Measurements from ENCODE around the gene GPBP1.
"Not testable (repeated sequence)": the region's sequence is repeated elsewhere in the genome, so short reads cannot be mapped to it uniquely, and the experiment has no call there.

Gene GPBP1

DNA sequence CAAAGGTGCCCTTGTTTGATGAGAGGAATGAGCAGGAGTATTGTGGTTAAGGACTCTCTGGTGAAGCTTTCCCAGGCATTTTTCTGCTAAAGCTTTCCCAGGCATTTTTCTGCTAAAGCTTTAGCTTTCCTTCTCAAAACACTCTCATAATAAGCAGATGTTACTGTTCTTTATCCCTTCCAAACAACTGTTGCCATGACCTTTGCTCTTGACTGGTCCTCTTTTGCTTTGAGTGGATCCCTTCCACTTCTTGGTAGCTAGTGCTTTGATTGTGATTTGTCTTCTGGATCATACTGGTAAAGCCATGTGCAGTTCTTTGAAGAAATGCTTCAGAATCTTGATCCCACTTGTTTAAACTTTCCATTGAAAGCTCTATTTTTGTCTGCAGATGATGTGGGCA lies 85.8 kb downstream of the GPBP1 start:
- peaks cover 35% of the 10 kb centered on the region for H3K4me1 Mint-ChIP-seq (ENCODE audit: low read depth)
- no peak overlapping the region for H3K4me3 Mint-ChIP-seq
- H3K9me3 Mint-ChIP-seq (ENCODE audit: low read depth), result no peaks in the 10 kb centered on the region
- H3K36me3 Mint-ChIP-seq, result peaks cover 4% of the 10 kb centered on the region
- H3K27me3 Mint-ChIP-seq, result no peaks in the 10 kb centered on the region
- peak overlapping the region; percentile 85 for H3K27ac Mint-ChIP-seq

DNA sequence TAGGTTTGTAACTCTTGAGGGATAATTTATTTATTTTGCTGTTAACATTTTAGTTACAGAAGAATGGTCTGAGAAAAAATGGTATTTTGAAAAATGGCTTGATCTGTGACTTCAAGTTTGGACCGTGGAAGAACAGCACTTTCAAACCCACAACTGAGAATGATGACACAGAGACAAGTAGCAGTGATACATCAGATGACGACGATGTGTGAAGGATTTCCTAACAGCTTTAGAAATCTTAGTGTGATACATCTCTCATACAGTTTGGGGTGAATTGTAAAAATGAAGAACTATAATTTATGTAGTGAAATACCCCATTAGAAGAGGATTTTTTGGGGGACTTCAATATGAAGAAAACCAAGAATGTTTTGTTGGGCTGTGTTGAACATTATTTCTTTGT lies 88.7 kb downstream of the GPBP1 start:
- H3K36me3 Mint-ChIP-seq, result peaks cover 4% of the 10 kb centered on the region
- no peaks in the 10 kb centered on the region for H3K27me3 Mint-ChIP-seq
- H3K9me3 Mint-ChIP-seq (ENCODE audit: low read depth), result no peaks in the 10 kb centered on the region
- peak overlapping the region; percentile 23 for H3K27ac Mint-ChIP-seq
- H3K4me3 Mint-ChIP-seq, result no peak overlapping the region
- peaks cover 30% of the 10 kb centered on the region for H3K4me1 Mint-ChIP-seq (ENCODE audit: low read depth)

DNA sequence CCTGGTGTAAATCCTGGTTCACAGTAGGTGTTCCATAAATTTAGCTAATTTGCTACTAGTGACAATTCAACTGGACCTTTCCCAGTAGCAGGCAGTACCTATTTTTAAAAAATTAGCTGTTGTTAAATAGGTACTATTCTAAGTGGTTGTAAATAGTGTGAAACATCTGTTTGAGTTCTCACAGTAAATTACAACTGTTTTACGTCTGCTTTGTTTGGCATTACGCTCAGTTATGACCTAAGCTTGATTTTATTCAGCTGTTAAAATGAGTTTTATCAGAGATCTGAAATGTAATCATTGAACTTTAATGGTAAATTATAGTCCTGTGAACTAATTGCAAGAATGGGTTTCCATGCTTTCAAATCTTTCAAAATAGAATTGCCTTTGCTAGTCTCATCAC lies 93.9 kb downstream of the GPBP1 start:
- no peaks in the 10 kb centered on the region for H3K9me3 Mint-ChIP-seq (ENCODE audit: low read depth)
- H3K4me3 Mint-ChIP-seq, result no peak overlapping the region
- H3K4me1 Mint-ChIP-seq (ENCODE audit: low read depth), result peaks cover 1% of the 10 kb centered on the region
- no peaks in the 10 kb centered on the region for H3K27me3 Mint-ChIP-seq
- no peaks in the 10 kb centered on the region for H3K36me3 Mint-ChIP-seq
- no peak overlapping the region for H3K27ac Mint-ChIP-seq

DNA sequence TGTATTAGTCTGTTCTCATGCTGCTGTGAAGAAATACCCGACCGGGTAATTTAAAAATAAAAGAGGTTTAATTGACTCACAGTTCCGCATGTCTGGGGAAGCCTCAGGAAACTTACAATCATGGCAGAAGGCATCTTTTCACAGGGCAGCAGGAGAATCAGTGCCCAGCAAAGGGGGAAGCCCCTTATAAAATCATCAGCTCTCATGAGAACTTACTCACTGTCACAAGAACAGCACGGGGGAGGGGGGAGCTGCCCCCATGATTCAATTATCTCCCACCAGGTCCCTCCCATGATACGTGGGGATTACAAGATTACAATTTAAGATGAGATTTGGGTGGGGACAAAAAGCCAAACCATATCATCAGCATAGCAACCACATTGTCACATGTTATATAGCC lies 102.5 kb downstream of the GPBP1 start:
- Mint-ChIP-seq H3K27ac (no peak overlapping the region), H3K36me3 (no peaks in the 10 kb centered on the region), H3K4me3 (no peak overlapping the region), H3K27me3 (peaks cover 7% of the 10 kb centered on the region), H3K4me1 (ENCODE audit: low read depth) (no peaks in the 10 kb centered on the region), H3K9me3 (ENCODE audit: low read depth) (no peaks in the 10 kb centered on the region)

DNA sequence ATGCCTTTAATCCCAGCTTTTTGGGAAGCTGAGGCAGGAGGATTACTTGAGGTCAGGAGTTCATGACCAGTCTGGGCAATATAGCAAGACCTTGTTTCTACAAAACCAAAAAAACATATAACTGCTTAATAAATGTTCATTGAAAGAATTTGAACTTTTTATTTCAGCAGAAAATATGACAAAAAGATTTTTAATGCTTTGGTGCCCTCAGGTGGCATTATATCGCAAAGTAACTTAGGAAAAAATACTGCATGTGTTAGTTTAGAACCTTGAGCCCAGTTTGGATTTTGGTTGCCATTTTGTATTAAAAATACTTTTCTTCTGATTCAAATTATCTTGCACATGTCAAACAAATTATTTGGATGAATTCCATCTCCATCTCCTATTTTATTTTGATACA lies 103.2 kb downstream of the GPBP1 start:
- Mint-ChIP-seq H3K27me3 (peaks cover 7% of the 10 kb centered on the region), H3K36me3 (no peaks in the 10 kb centered on the region), H3K4me3 (no peak overlapping the region), H3K9me3 (ENCODE audit: low read depth) (no peaks in the 10 kb centered on the region), H3K27ac (no peak overlapping the region), H3K4me1 (ENCODE audit: low read depth) (no peaks in the 10 kb centered on the region)

DNA sequence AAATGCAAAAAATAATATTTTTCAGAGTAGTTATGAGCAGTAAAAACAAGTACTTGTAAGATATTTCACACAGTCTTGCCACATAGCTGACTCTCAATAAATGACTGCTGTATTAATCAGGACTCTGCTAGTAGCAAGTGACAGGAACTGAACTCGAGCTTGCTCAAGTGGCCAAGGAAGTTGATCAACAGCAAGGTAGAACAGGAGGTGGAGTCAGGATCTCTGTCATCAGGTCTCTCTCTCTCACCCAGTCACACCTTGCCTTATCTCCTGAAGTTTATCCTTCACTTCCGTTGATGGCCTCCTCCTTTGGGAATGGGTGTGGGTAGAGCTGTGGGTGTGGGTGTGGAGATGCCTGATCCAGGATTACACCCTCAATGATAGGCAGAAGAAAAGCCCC lies 107.0 kb downstream of the GPBP1 start:
- H3K9me3 Mint-ChIP-seq (ENCODE audit: low read depth), result no peaks in the 10 kb centered on the region
- H3K27me3 Mint-ChIP-seq, result peaks cover 10% of the 10 kb centered on the region
- H3K4me1 Mint-ChIP-seq (ENCODE audit: low read depth), result no peaks in the 10 kb centered on the region
- H3K27ac Mint-ChIP-seq, result no peak overlapping the region
- H3K36me3 Mint-ChIP-seq, result peaks cover 11% of the 10 kb centered on the region
- H3K4me3 Mint-ChIP-seq, result no peak overlapping the region

DNA sequence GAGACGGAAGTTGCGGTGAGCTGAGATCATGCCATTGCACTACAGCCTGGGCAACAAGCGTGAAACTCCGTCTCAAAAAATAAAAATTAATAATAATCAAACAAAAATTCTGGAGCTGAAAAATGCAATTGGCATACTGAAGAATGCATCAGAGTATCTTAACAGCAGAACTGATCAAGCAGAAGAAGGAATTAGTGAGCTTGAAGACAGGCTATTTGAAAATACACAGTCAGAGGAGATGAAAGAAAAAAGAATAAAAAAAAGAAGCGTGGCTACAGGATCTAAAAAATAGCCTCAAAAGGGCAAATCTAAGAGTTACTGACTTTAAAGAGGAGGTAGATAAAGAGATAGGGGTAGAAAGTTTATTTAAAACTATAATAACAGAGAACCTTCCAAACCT lies 111.2 kb downstream of the GPBP1 start:
- not testable (repeated sequence) for H3K27ac Mint-ChIP-seq; H3K4me3 Mint-ChIP-seq; H3K27me3 Mint-ChIP-seq; H3K9me3 Mint-ChIP-seq (ENCODE audit: low read depth); H3K4me1 Mint-ChIP-seq (ENCODE audit: low read depth)
- H3K36me3 Mint-ChIP-seq, result peaks cover 15% of the 10 kb centered on the region

DNA sequence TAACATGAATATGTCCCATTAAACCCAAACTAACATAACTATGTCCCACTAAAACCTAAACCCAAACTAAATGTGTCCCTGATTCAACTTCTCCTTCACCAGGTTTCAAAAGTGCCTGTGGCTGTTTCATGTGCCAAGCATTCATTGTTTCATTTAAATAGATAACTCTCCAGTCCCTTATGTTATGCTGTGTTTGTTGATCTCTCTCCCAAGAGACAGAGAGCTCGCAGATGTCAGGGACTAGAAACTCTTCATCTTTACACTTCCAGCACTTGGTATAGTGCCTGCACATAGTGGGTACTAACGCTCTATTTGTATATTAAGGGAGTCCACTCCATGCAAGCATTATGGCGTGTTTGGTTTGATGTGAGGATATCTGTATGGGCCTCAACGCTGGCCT lies 118.0 kb downstream of the GPBP1 start:
- no peak overlapping the region for H3K4me3 Mint-ChIP-seq
- H3K27ac Mint-ChIP-seq, result no peak overlapping the region
- no peaks in the 10 kb centered on the region for H3K36me3 Mint-ChIP-seq
- H3K4me1 Mint-ChIP-seq (ENCODE audit: low read depth), result no peaks in the 10 kb centered on the region
- H3K9me3 Mint-ChIP-seq (ENCODE audit: low read depth), result no peaks in the 10 kb centered on the region
- H3K27me3 Mint-ChIP-seq, result peaks cover 2% of the 10 kb centered on the region

DNA sequence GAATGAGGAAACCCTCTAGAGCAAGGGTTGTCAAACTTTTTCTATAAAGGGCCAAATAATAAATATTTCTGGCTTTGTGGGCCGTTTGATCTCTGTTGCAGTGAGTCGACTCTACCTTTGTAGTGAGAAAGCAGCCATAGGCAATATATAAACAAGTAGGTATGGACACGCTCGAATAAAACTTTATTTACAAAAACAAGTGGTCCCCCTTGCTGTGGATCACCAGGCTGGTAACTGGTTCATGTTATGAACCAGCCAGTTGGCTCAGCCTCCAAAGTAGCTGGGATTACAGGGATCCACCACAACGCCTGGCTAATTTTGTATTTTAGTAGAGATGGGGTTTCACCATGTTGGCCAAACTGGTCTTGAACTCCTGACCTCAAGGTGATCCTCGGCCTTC lies 118.5 kb downstream of the GPBP1 start:
- Mint-ChIP-seq H3K27me3 (peaks cover 2% of the 10 kb centered on the region), H3K27ac (no peak overlapping the region), H3K4me1 (ENCODE audit: low read depth) (no peaks in the 10 kb centered on the region), H3K36me3 (no peaks in the 10 kb centered on the region), H3K4me3 (no peak overlapping the region), H3K9me3 (ENCODE audit: low read depth) (no peaks in the 10 kb centered on the region)

DNA sequence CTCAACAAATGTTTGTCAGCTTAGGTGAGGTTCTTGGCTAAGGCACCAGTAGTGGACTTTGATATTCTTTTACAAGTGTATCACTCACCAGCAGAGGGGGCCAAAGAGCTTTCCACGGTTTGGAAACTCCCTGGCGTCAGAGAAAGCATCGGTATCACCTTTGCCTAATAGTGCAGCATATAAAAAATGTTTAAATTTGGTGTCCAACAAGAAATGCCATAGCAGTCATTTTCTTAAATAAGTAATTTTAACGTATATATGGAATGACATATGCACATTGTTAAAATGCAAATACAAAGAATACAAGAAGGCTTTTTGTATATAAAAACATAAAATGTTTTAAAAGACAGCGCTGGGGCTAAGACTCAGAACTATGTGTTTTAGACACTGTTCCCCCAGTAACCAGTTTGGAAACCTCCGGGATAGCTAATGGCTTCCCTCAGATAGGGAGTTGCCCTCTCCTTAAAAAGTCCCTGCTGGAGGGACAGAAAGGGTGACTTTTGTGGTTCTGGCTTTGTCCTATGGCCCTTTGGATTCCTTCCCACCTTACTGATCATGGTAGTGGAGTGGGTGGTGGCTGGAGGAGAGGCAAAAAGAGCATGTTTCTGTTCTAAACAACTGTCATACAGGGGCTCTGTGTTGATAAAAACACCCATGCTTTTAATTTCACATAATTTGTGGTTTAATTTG lies 124.6 kb downstream of the GPBP1 start:
- no peak overlapping the region for H3K27ac Mint-ChIP-seq
- peak overlapping the region; percentile 72 for H3K4me3 Mint-ChIP-seq
- H3K27me3 Mint-ChIP-seq, result no peaks in the 10 kb centered on the region
- H3K36me3 Mint-ChIP-seq, result no peaks in the 10 kb centered on the region
- peaks cover 35% of the 10 kb centered on the region for H3K4me1 Mint-ChIP-seq (ENCODE audit: low read depth)
- no peaks in the 10 kb centered on the region for H3K9me3 Mint-ChIP-seq (ENCODE audit: low read depth)

DNA sequence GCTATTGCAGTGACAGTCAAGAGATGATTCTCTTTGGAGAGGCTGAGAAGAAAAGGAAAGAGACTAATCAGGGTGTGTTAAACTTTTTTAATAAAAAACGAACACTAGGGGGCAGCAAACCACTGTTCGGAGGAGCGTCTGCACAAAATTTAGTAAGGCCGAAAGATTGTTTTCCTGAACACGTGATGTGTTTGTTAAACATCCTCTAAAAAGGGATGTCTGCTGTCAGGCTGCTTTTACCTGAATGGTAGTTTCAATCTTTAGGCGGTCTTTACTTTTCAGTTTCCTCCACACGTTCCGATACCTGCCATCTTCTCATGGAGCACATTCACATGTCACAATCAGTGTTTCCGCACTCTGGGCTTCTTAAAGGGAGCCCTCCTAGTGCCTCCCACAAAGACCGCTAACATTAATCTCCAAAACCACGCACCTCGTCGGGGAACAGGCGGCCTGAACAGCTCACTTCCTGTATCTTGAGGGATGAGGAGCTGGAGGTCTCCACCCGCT lies 125.2 kb downstream of the GPBP1 start:
- Mint-ChIP-seq H3K27ac (no peak overlapping the region), H3K36me3 (no peaks in the 10 kb centered on the region), H3K9me3 (ENCODE audit: low read depth) (no peaks in the 10 kb centered on the region), H3K4me1 (ENCODE audit: low read depth) (peaks cover 35% of the 10 kb centered on the region), H3K27me3 (no peaks in the 10 kb centered on the region), H3K4me3 (peak overlapping the region; percentile 72)

DNA sequence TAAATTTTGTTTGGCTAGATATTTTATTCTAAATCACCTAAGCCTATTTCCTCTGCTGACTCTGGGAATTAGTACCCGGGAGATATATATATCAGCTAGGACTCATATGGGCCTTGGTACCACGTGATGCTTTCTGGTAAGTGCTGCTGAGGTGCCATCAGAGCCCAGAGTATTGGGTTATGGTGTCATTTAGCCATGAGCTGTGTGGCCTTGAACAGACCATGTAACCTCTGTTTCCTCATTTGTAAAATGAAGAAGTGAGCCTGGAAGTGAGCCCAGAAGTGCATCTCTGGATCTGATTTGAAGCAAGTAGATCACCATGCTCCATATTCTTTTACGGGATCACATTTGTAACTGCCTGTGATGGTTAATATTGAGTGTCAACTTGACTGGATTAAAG lies 126.1 kb downstream of the GPBP1 start:
- no peaks in the 10 kb centered on the region for H3K9me3 Mint-ChIP-seq (ENCODE audit: low read depth)
- H3K4me3 Mint-ChIP-seq, result no peak overlapping the region
- H3K27ac Mint-ChIP-seq, result no peak overlapping the region
- no peaks in the 10 kb centered on the region for H3K36me3 Mint-ChIP-seq
- peaks cover 35% of the 10 kb centered on the region for H3K4me1 Mint-ChIP-seq (ENCODE audit: low read depth)
- no peaks in the 10 kb centered on the region for H3K27me3 Mint-ChIP-seq

DNA sequence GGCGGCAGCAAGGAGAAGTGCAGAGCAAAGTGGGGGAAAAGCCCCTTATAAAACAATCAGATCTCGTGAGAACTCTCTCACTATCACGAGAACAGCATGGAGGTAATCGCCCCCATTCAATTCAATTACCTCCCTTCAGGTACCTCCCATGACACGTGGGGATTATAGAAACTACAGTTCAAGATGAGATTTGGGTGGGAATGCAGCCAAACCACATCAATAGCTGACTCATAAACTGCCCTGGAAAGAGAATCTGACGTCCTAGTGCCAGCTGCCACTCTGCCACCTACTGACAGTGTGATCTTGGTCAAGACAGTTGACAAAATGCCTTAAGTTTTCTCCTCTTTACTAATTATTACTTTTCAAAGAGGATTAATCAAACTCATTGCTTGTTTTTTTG lies 128.3 kb downstream of the GPBP1 start:
- peak overlapping the region; percentile 12 for H3K27ac Mint-ChIP-seq
- no peak overlapping the region for H3K4me3 Mint-ChIP-seq
- H3K27me3 Mint-ChIP-seq, result no peaks in the 10 kb centered on the region
- H3K36me3 Mint-ChIP-seq, result peaks cover 5% of the 10 kb centered on the region
- peaks cover 35% of the 10 kb centered on the region for H3K4me1 Mint-ChIP-seq (ENCODE audit: low read depth)
- H3K9me3 Mint-ChIP-seq (ENCODE audit: low read depth), result peaks cover 7% of the 10 kb centered on the region

DNA sequence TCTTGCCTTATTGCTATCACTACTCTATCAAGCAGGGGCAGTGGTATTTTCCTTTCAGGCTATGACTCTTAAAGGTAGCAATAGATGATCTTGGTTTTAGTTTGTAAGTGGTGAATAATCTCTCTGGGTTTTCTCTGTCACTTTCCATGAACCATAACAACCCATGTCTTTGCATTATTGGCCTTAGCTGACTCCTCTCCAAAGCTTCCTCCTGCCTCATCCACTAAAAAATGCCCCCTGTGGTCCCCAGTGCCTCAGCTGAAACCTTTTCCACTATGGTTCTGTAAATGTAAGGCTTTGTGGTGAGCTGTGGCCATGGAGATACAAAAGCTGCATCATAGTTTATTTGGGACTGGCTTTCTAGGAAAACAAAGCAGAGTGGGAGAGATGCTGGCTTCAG lies 128.8 kb downstream of the GPBP1 start:
- H3K36me3 Mint-ChIP-seq, result peaks cover 5% of the 10 kb centered on the region
- H3K27me3 Mint-ChIP-seq, result no peaks in the 10 kb centered on the region
- peaks cover 7% of the 10 kb centered on the region for H3K9me3 Mint-ChIP-seq (ENCODE audit: low read depth)
- peak overlapping the region; percentile 12 for H3K27ac Mint-ChIP-seq
- no peak overlapping the region for H3K4me3 Mint-ChIP-seq
- peaks cover 35% of the 10 kb centered on the region for H3K4me1 Mint-ChIP-seq (ENCODE audit: low read depth)

DNA sequence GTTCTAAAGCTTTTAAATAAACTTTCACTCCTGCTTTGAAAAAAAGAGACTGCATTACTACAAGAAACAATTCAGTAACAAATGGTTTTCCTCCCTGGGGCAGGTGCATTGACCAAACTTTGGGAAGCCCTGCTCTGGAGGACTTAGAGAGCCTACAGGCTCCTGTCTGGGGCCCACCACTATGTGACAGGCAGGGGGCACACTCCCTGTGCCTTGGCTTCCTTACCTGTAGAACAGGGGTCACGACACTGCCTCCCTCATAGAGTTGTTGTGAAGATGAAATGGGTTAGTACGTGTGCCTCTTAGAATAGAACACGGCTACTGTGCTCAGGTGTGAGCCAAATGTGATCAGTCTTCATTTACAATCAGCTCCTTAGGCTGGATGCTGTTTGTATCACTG lies 130.1 kb downstream of the GPBP1 start:
- H3K4me1 Mint-ChIP-seq (ENCODE audit: low read depth), result peaks cover 23% of the 10 kb centered on the region
- no peak overlapping the region for H3K27ac Mint-ChIP-seq
- H3K27me3 Mint-ChIP-seq, result no peaks in the 10 kb centered on the region
- H3K36me3 Mint-ChIP-seq, result peaks cover 5% of the 10 kb centered on the region
- H3K9me3 Mint-ChIP-seq (ENCODE audit: low read depth), result peaks cover 7% of the 10 kb centered on the region
- H3K4me3 Mint-ChIP-seq, result no peak overlapping the region

DNA sequence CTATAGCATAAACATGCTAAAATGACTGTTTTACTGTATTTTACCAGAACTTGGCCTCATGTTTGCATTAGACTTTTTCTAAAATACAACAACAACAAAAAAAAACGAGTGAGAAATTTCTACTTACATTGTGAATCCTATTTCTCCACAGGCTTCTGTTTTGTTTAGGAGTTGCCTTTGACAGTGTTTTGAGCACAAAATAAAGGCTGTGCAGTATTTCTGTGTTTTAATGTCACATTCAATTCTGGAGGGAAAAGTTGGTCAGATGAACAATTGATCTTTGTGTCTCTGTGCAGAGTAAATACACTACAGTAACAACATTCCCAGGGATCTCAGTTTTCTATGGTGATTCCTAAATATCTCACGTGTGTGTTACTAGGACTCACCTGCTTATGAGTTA lies 131.1 kb downstream of the GPBP1 start:
- Mint-ChIP-seq H3K4me3 (no peak overlapping the region), H3K4me1 (ENCODE audit: low read depth) (peaks cover 16% of the 10 kb centered on the region), H3K27me3 (no peaks in the 10 kb centered on the region), H3K9me3 (ENCODE audit: low read depth) (peaks cover 7% of the 10 kb centered on the region), H3K27ac (no peak overlapping the region), H3K36me3 (peaks cover 5% of the 10 kb centered on the region)
